ENCODE measurements around the gene UBE2D4.
"Not testable (repeated sequence)": the region's sequence is repeated elsewhere in the genome, so short reads cannot be mapped to it uniquely, and the experiment has no call there.

Gene UBE2D4

GRCh38 chr7:43977525-43977924, 51.3 kb downstream of the UBE2D4 start:
- Mint-ChIP-seq H3K27me3 (ENCODE audit: low read depth, poor library complexity) (no peaks in the 10 kb centered on the region), H3K4me3 (no peak overlapping the region), H3K4me1 (peaks cover 4% of the 10 kb centered on the region), H3K27ac (no peak overlapping the region), H3K36me3 (ENCODE audit: low read depth) (no peaks in the 10 kb centered on the region), H3K9me3 (no peaks in the 10 kb centered on the region)
- no peak for TF ChIP-seq CTCF (IDR thresholded peaks at IDR 0.05)
- no peak for DNase-seq

- not testable (repeated sequence) for H3K27me3 Mint-ChIP-seq (ENCODE audit: low read depth, poor library complexity); H3K36me3 Mint-ChIP-seq (ENCODE audit: low read depth); H3K9me3 Mint-ChIP-seq; H3K27ac Mint-ChIP-seq; H3K4me3 Mint-ChIP-seq; DNase-seq; H3K4me1 Mint-ChIP-seq
Measured at GRCh38 chr7:43978102-43978501, 51.9 kb downstream of the UBE2D4 start.

GRCh38 chr7:43982848-43983247, 56.6 kb downstream of the UBE2D4 start:
- not testable (repeated sequence) for DNase-seq; H3K27ac Mint-ChIP-seq; H3K9me3 Mint-ChIP-seq; H3K36me3 Mint-ChIP-seq (ENCODE audit: low read depth); H3K4me1 Mint-ChIP-seq; H3K4me3 Mint-ChIP-seq; H3K27me3 Mint-ChIP-seq (ENCODE audit: low read depth, poor library complexity)

- H3K9me3 Mint-ChIP-seq, H3K4me3 Mint-ChIP-seq, H3K4me1 Mint-ChIP-seq: not testable (repeated sequence)
Measured at GRCh38 chr7:43983736-43984135, 57.5 kb downstream of the UBE2D4 start.

GRCh38 chr7:43985904-43986864, 59.9 kb downstream of the UBE2D4 start:
- H3K27me3 Mint-ChIP-seq (ENCODE audit: low read depth, poor library complexity); H3K27ac Mint-ChIP-seq; H3K36me3 Mint-ChIP-seq (ENCODE audit: low read depth); H3K9me3 Mint-ChIP-seq; H3K4me1 Mint-ChIP-seq: not testable (repeated sequence)
- peak; percentile 73 for TF ChIP-seq CTCF (IDR thresholded peaks at IDR 0.05)
- DNase-seq, result peak; percentile 91
- peak overlapping the region; percentile 74 for H3K4me3 Mint-ChIP-seq

More at GRCh38 chr7:43983736-43984135, 57.5 kb downstream of the UBE2D4 start:
- not testable (repeated sequence) for H3K36me3 Mint-ChIP-seq (ENCODE audit: low read depth); DNase-seq; H3K27me3 Mint-ChIP-seq (ENCODE audit: low read depth, poor library complexity); H3K27ac Mint-ChIP-seq

GRCh38 chr7:43987476-43987875, 61.2 kb downstream of the UBE2D4 start:
- H3K4me1 Mint-ChIP-seq, result not testable (repeated sequence)

GRCh38 chr7:43990011-43990585, 63.9 kb downstream of the UBE2D4 start:
- H3K4me3 Mint-ChIP-seq; H3K4me1 Mint-ChIP-seq; DNase-seq; H3K9me3 Mint-ChIP-seq; H3K27ac Mint-ChIP-seq; H3K36me3 Mint-ChIP-seq (ENCODE audit: low read depth); H3K27me3 Mint-ChIP-seq (ENCODE audit: low read depth, poor library complexity): not testable (repeated sequence)

More at GRCh38 chr7:43987476-43987875, 61.2 kb downstream of the UBE2D4 start:
- not testable (repeated sequence) for DNase-seq; H3K36me3 Mint-ChIP-seq (ENCODE audit: low read depth); H3K27me3 Mint-ChIP-seq (ENCODE audit: low read depth, poor library complexity); H3K4me3 Mint-ChIP-seq; H3K9me3 Mint-ChIP-seq; H3K27ac Mint-ChIP-seq

- H3K4me3 Mint-ChIP-seq; H3K27ac Mint-ChIP-seq; H3K36me3 Mint-ChIP-seq (ENCODE audit: low read depth); H3K4me1 Mint-ChIP-seq; DNase-seq; H3K9me3 Mint-ChIP-seq; H3K27me3 Mint-ChIP-seq (ENCODE audit: low read depth, poor library complexity): not testable (repeated sequence)
Measured at GRCh38 chr7:43990829-43991228, 64.6 kb downstream of the UBE2D4 start.

GRCh38 chr7:43992896-43993295, 66.7 kb downstream of the UBE2D4 start:
- H3K27me3 Mint-ChIP-seq (ENCODE audit: low read depth, poor library complexity); H3K9me3 Mint-ChIP-seq; H3K4me3 Mint-ChIP-seq; H3K27ac Mint-ChIP-seq; DNase-seq; H3K36me3 Mint-ChIP-seq (ENCODE audit: low read depth); H3K4me1 Mint-ChIP-seq: not testable (repeated sequence)

GRCh38 chr7:43994681-43995080, 68.4 kb downstream of the UBE2D4 start:
- H3K9me3 Mint-ChIP-seq; H3K36me3 Mint-ChIP-seq (ENCODE audit: low read depth); H3K4me1 Mint-ChIP-seq; H3K27me3 Mint-ChIP-seq (ENCODE audit: low read depth, poor library complexity); H3K4me3 Mint-ChIP-seq; H3K27ac Mint-ChIP-seq; DNase-seq: not testable (repeated sequence)

GRCh38 chr7:43997532-43997931, 71.3 kb downstream of the UBE2D4 start, which contains the start of gene SPDYE1:
Gene SPDYE1 (plus strand): TSS chr7:43997897. CDS start chr7:43999950, 2,053 bp downstream.
- H3K9me3 Mint-ChIP-seq; H3K27ac Mint-ChIP-seq; DNase-seq; H3K36me3 Mint-ChIP-seq (ENCODE audit: low read depth); H3K27me3 Mint-ChIP-seq (ENCODE audit: low read depth, poor library complexity); H3K4me3 Mint-ChIP-seq; H3K4me1 Mint-ChIP-seq: not testable (repeated sequence)

Data from nephron progenitor cell (in vitro differentiated cells).